KOPT-K1 (cell line): ENCODE measurements around the gene GPR161.
"Not testable (repeated sequence)": the region's sequence is repeated elsewhere in the genome, so short reads cannot be mapped to it uniquely, and the experiment has no call there.

ENCODE experiments used
- H3K27ac ChIP-seq: fragments of 200-600 bp; sonication (generic); 2 replicates; pipeline ENCODE4 v1.5.1; 2016; ENCODE audit warnings: antibody characterized with exemption, mild to moderate bottlenecking, low read depth, low read length; ENCODE audit not compliant: poor library complexity, severe bottlenecking
- H3K36me3 ChIP-seq: fragments of 200-600 bp; sonication (generic); 2 replicates; pipeline ENCODE4 v1.5.1; 2017; ENCODE audit warnings: antibody characterized with exemption, mild to moderate bottlenecking, low read length, moderate library complexity; ENCODE audit not compliant: insufficient read depth
- H3K9me3 ChIP-seq: fragments of 200-600 bp; sonication (generic); 2 replicates; pipeline ENCODE4 v1.5.1; 2017; ENCODE audit warnings: antibody characterized with exemption, low read length, mild to moderate bottlenecking; ENCODE audit not compliant: insufficient read depth, poor library complexity, severe bottlenecking

The GPR161 gene, protein sequence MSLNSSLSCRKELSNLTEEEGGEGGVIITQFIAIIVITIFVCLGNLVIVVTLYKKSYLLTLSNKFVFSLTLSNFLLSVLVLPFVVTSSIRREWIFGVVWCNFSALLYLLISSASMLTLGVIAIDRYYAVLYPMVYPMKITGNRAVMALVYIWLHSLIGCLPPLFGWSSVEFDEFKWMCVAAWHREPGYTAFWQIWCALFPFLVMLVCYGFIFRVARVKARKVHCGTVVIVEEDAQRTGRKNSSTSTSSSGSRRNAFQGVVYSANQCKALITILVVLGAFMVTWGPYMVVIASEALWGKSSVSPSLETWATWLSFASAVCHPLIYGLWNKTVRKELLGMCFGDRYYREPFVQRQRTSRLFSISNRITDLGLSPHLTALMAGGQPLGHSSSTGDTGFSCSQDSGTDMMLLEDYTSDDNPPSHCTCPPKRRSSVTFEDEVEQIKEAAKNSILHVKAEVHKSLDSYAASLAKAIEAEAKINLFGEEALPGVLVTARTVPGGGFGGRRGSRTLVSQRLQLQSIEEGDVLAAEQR

DNA sequence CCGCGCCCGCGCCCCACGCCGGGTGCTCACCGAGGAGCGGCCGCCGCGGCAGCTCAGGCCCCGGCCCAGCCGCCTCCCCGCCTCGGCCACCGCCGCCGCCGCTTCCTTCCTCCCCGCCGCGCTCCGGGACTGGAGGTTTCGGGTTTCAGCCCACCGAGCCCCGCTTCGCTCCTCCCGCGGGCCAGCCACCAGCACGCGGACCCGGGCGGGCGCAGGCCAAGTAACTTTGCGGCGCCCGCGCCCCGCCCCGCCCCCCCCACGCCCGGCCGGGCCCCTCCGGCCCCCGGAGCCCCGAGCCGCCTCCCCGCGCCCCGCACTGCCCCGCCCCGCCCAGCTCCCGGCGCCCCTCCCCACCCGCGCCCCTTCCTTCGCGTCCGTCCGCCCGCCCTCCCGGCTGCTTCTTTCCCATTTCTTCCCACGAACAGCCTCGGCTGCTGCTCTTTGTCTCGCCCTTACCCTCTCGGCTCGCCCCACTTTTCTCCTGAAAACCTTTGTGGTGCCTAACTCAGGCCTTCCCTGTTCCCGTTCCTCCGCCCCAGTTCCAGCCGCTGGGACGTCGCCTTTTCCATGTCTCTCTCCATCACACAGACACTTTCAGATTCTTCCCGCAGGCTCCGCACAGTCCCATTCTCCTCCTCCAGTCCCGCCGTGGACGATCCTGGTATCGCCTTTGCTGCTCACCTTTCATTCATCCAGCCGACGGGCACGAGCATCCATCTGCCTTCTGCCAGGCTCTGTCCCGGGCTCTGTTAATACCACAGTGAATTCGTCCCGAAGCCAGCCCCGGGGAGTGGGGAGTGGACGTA, at the start of gene GPR161:
Gene GPR161 (minus strand): TSS at position 222 of the 806 bp plus-strand sequence. CDS start 32,080 bp downstream, outside the sequence.
- no peaks in the 10 kb centered on the region for H3K9me3 ChIP-seq
- H3K36me3 ChIP-seq = no peaks in the 10 kb centered on the region
- H3K27ac ChIP-seq = no peak within 1 kb of the TSS

DNA sequence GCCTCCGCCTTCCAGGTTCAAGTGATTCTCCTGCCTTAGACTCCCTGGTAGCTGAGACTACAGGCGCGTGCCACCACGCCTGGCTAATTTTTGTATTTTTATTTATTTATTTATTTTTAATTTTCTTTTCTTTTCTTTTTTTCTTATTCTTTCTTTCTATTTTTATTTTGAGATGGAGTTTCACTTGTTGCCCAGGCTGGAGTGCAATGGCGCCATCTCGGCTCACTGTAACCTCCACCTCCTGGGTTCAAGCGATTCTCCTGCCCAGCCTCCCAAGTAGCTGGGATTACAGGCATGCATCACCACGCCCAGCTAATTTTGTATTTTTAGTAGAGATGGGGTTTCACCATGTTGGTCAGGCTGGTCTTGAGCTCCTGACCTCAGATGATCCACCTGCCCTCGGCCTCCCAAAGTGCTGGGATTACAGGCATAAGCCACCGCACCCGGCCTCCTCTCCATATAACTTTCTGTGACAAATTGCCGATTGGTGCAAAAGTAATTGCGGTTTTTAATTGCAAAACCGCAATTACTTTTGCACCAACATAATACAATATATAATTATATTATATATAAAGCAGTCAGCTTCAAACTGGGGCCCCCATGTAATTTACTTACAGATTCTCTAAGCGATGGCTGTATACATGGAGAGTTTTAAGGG, 44.5 kb upstream of the GPR161 start:
- peaks cover 25% of the 10 kb centered on the region for H3K36me3 ChIP-seq
- H3K27ac ChIP-seq = not testable (repeated sequence)

DNA sequence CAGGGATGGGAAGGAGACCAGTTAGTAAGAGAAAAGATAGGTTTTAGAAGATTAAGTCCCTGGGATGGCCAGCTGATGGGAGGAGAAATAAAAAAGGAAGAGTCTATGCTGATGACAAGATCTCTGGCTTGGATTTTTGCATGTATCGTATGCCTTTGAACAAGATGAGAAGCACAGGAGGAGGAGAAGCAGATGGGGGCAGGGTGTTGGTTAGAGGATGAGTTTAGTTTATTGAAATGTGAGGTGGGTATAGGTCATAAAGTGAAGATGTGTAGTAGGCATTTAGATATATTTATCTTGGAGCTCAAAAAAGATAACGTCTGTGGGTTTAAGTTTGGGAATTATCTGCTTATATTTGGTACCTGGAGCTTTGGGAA, 43.4 kb upstream of the GPR161 start:
- H3K9me3 ChIP-seq = no peaks in the 10 kb centered on the region
- H3K27ac ChIP-seq = peak overlapping the region; percentile 88
- H3K36me3 ChIP-seq = peaks cover 16% of the 10 kb centered on the region

More for the DNA sequence above, 44.5 kb upstream of the GPR161 start:
- H3K9me3 ChIP-seq = not testable (repeated sequence)

DNA sequence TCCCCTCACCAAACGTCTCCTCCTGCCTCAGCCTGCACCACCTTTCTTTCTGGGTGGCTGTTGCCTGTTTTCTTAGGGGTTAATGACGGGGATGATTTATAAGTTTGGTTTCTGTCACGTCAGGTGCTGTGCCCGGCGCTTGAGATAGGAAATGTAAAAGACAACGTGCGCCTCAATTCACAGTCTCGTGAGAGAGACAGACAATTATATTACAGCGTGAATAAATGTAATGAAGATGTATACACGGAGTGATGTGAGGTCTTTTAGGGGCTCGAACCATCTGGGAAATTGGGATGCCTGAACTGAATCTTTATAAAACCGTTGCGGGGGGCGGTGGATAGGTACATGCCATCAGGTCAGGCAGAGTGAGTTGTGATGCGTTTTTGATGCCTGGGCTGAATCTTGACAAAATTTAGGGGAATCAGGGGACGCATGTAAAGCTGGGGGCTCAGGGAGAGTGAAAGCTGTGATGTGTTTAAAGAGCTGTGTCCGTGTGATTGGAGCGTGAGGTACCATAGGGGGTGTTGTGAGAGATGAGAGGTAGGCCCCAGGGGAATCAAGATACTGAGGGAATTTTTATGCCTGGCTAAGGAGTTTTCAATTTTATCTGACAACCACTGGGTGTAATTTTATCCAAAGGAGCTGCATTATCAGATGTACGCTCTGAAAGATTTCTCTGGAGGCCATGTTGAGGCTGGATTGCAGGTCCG, 42.9 kb upstream of the GPR161 start:
- Histone ChIP-seq H3K36me3 (peaks cover 10% of the 10 kb centered on the region), H3K27ac (peak overlapping the region; percentile 88), H3K9me3 (no peaks in the 10 kb centered on the region)

DNA sequence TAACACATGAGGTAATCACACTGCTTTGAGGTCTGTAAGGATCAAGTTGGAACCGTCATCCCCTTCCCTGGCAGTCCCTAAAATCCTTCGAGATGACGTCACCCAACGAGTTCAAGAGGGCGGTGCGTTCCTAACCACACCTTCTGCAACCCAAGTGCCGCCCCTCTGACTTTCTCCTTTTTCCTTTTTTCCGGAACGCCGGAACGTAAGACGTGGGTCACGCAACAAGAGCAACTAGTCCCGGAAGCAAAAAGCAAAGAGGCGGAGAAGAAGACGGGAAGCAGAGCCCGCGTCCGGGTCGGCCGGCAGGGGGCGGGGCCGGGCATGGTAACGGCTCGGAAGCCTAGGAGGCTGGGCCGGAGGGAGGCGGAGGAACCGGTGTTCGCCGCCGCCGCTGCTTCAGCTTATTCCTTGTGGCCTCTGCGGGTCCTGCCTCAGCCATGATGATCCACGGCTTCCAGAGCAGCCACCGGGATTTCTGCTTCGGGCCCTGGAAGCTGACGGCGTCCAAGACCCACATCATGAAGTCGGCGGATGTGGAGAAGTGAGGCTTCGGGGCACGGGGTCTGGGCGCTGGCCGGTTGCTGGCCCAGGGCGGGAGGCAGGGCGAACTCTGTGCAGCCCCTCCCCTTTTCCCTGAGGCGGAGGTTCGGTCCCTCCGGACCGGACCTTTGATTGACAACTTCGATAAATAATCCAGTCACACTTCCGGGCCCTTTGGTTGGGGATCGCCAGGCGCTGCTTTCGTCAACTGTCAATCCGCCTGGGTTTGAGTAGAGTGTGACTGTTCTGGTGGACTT, 42.1 kb upstream of the GPR161 start, which contains the start of gene TIPRL:
Gene TIPRL (plus strand): TSS at position 325 of the 800 bp plus-strand sequence. CDS start 116 bp downstream, at position 441.
- H3K27ac ChIP-seq = peak within 1 kb of the TSS; percentile 88

DNA sequence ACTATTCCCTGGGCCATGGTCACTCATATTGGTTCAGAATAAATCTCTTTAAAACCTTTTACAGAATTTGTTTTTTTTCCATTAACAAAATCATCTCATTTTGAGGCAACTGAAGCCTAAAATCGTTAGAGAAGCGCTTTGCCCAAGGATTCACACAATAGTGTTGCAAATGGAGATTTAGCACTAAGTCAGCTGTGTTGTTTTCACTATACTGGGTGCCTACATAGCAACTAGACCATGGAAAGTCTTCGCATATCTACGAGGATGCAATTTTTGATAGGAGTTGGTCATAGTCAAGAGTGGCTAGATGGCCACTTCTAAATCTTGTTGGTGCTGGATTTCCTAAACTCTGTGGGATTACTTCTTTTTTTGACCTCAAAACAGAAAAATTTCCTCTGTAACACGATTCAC, 41.5 kb upstream of the GPR161 start:
- peak overlapping the region; percentile 88 for H3K27ac ChIP-seq
- H3K36me3 ChIP-seq = no peaks in the 10 kb centered on the region
- H3K9me3 ChIP-seq = no peaks in the 10 kb centered on the region

More for the DNA sequence above, 42.1 kb upstream of the GPR161 start, which contains the start of gene TIPRL:
- peaks cover 3% of the 10 kb centered on the region; the same call in 1 of the 2 replicates for H3K36me3 ChIP-seq
- no peaks in the 10 kb centered on the region for H3K9me3 ChIP-seq

DNA sequence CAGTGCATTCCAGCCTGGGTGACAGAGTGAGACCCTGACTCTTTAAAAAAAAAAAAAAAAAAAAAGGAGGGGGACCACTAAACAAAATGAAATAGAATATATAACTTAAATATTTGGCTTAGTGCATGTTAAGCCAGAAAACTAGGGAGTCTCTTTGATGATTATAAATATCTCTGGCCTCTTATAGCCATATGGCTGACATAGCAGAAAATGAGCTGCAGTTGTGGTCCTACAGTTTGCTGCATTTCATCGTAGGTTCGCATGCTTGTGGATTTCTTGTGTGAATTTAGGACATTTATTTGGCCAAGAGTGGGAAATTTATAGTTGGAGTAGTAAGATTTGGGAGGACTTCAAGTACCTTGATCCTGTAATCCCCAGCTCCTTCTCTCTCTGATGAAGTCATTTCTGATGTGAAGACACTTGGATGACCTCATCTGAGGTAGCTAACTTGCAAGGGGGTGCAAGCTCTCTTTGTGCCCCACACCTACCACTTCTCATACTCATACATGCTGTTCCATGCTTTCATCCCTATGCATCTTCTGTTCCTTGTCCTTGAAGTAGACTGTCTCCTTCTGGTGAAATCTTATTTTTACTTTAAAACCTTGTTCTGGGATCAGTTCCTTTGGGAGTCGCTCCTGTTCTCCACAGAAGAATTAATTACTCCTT, 35.7 kb upstream of the GPR161 start:
- Histone ChIP-seq H3K9me3 (no peaks in the 10 kb centered on the region), H3K27ac (no peak overlapping the region), H3K36me3 (no peaks in the 10 kb centered on the region)

DNA sequence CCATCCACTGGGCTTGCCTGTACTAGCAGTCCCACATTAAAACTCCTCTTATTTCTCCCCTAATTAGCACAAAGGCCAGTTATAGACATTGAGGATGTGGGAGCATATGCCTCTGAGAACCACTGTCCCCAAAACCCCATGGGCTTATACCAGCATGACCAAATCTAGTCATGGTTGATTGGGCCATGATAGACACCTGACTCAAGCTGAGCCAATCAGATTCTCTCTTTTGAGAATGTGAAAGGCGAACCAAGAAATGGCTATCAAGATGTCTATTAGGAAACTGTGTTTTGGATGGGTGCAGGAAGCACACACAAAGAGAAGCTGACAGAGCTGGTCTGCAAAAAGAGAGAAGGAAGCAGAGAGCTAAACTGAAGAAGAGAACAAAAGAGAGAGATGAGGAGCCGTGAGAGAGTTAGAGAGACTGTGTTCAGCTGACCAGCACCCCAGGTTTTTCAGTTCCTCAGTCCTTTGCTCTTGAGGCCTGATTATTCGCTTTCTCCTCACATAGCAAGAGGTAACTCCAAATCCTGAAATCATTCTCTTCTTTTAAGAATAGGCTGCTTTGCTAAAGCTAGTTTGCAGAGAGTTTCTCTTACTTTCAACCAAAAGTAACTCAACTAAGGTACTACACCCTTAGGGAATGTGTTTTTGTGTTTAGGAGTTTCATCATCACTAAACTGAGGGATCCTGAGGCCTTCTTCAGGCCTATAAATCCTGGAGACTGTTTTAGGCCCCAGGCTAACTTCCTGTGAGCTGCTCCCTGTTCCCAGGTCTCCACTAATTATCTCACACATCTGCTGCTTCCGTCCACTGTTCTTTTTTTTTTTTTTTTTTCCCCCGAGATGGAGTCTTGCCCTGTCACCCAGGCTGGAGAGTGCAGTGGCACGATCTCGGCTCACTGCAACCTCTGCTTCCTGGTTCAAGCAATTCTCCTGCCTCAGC, 34.1 kb upstream of the GPR161 start:
- no peaks in the 10 kb centered on the region for H3K9me3 ChIP-seq
- H3K27ac ChIP-seq = no peak overlapping the region
- no peaks in the 10 kb centered on the region for H3K36me3 ChIP-seq

DNA sequence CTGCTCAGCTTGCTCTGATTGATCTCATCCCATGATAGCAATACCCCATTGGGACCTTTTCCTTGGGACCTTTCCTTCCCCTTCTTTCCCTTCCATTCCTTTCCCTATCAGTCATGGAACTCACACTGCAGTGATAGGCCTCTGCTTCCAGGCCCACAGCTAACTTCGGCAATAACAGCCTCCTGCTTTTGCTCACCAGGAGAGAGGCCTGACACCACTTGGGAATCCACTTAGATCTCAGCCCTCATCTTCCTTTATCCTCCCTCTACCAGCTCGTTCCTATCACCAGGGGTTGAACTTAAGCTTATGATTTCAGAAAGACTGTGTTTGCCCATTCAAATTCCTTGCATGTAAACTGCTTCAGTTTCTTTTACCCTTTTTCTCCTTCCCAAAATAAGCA, 31.1 kb upstream of the GPR161 start:
- H3K9me3 ChIP-seq = no peaks in the 10 kb centered on the region
- H3K27ac ChIP-seq = no peak overlapping the region
- H3K36me3 ChIP-seq = no peaks in the 10 kb centered on the region

DNA sequence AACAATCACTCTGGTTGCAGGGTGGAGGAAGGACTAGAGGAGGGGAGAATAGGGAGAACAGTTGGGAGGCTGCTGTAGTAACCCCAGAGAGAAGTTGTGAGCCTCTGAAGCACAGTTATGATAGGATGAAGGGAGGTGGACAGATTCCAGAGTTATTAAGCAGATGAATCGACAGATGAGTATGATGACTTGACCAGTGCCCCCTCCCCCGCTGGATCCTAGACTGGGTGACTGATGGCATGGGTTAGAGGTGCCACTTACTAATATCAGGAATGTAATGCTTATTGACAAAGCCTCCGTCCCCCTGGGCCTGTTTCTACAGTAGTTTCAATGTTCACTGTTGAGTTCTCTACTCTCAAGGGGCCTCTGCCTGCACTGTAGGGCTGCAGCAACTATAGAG, 28.0 kb upstream of the GPR161 start:
- peaks cover 14% of the 10 kb centered on the region for H3K9me3 ChIP-seq
- no peak overlapping the region for H3K27ac ChIP-seq
- H3K36me3 ChIP-seq = no peaks in the 10 kb centered on the region

DNA sequence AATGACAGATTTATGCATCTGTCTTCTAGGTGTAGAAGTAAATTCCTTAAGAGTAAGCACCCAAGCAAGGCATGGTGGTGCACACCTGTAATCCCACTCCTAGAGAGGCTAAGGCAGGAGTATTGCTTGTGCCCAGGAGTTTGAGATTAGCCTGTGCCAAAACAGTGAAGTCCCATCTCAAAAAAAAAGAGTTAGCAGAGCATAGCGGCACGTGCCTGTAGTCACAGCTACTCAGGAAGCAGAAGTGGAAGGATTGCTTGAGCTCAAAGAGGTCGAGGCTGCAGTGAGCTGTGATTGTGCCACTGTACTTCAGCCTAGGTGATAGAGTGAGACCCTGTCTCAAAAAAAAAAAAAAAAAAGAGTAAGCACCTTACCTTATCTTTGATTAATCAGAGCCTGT, 26.9 kb upstream of the GPR161 start:
- no peak overlapping the region for H3K27ac ChIP-seq
- peaks cover 15% of the 10 kb centered on the region for H3K9me3 ChIP-seq
- no peaks in the 10 kb centered on the region for H3K36me3 ChIP-seq

DNA sequence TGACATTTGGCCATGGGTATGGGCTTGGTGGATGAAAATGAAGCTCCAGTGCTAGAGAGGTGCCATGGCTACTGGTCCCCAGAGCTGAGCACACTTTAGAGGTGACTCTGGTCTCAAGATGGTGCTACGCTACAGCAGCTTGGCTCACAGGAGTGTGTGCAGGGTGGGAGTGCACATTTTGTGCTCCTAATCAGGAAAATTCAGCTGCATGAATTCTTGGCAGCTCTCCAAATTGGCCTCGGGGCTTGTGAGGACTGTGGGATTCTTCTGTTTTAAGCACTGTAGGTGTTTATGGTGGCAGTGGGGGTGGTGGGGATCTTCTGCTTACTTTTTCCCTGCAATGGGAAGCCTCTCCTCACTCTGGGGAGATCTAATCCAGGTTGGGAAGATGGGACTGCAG, 24.7 kb upstream of the GPR161 start:
- H3K27ac ChIP-seq = no peak overlapping the region
- no peaks in the 10 kb centered on the region for H3K36me3 ChIP-seq
- H3K9me3 ChIP-seq = peaks cover 30% of the 10 kb centered on the region
